IMR-90 (cell line): ENCODE data around the gene FSD1. TPM values are rescaled to one million over a fixed set of nuclear protein-coding genes. Genes with fewer than 3 reads are reported as not detected.

ENCODE experiments used
- ATAC-seq: fragments of 200-7000 bp; cut with Tn5 transposase; 2 replicates; pipeline ENCODE4 v1.9.1; 2020; ENCODE audit warnings: low read depth, mild to moderate bottlenecking, moderate library complexity
- BruUV-seq: library from RNA; stranded (reverse); fragments of 400-500 nt; replicated peaks from 2 replicates; lab custom pipeline; 2021; lab: Mats Ljungman, UMichigan
- CTCF ChIA-PET: fragments of 300-600 bp; formaldehyde crosslinking; extraction: SDS; loops from one replicate; lab custom pipeline; 2021; ENCODE audit warnings: antibody characterized with exemption; lab: Yijun Ruan, JAX
- POLR2A ChIA-PET: fragments of 300-600 bp; sonication (Branson Sonifier 250); formaldehyde crosslinking; loops from one replicate; lab custom pipeline; 2022; ENCODE audit warnings: antibody characterized with exemption; ENCODE audit not compliant: unreplicated experiment; lab: Charles Lee
- DNase-seq: peaks from one replicate; pipeline ENCODE4 v3.0.0; 2013
- H2AFZ ChIP-seq: replicated peaks from 2 replicates; pipeline ENCODE3; 2013; ENCODE audit warnings: low read length, mild to moderate bottlenecking; ENCODE audit not compliant: poor library complexity
- H2AK5ac ChIP-seq: 2 replicates; pipeline ENCODE4 v1.6.1; 2013; ENCODE audit warnings: low read depth, low read length, inconsistent platforms
- H2AK9ac ChIP-seq: replicated peaks from 2 replicates; pipeline ENCODE3; 2013; ENCODE audit warnings: mild to moderate bottlenecking, low read depth, low read length, moderate library complexity; ENCODE audit not compliant: poor library complexity
- H2BK120ac ChIP-seq: 2 replicates; pipeline ENCODE4 v1.6.1; 2013; ENCODE audit warnings: low read depth, low read length, inconsistent platforms
- H2BK15ac ChIP-seq: 3 replicates; pipeline ENCODE4 v1.6.1; 2013; ENCODE audit warnings: low read depth, low read length, inconsistent platforms
- H2BK20ac ChIP-seq: 2 replicates; pipeline ENCODE4 v1.6.1; 2013; ENCODE audit warnings: low read depth, mild to moderate bottlenecking, inconsistent platforms, low read length, moderate library complexity
- H2BK5ac ChIP-seq: 2 replicates; pipeline ENCODE4 v1.6.1; 2013; ENCODE audit warnings: mild to moderate bottlenecking, low read depth, low read length, inconsistent platforms; ENCODE audit not compliant: poor library complexity, severe bottlenecking
- H3K14ac ChIP-seq: replicated peaks from 2 replicates; pipeline ENCODE4 v1.6.1; 2013; ENCODE audit warnings: low read depth, low read length, inconsistent platforms
- H3K18ac ChIP-seq: 2 replicates; pipeline ENCODE4 v1.6.1; 2013; ENCODE audit warnings: low read depth, low read length, control low read depth
- H3K23ac ChIP-seq: 2 replicates; pipeline ENCODE4 v1.6.1; 2013; ENCODE audit warnings: low read depth, low read length, inconsistent platforms
- H3K27ac ChIP-seq: 2 replicates; pipeline ENCODE4 v1.5.1; 2013; ENCODE audit warnings: mild to moderate bottlenecking, control low read depth, low read length; ENCODE audit not compliant: insufficient read depth
- H3K27me3 ChIP-seq: 2 replicates; pipeline ENCODE4 v1.6.1; 2013; ENCODE audit warnings: low read length; ENCODE audit not compliant: control insufficient read depth, insufficient read depth
- H3K36me3 ChIP-seq: 2 replicates; pipeline ENCODE4 v1.6.1; 2013; ENCODE audit warnings: low read length, mixed read lengths; ENCODE audit not compliant: control insufficient read depth, insufficient read depth
- H3K4ac ChIP-seq: 2 replicates; pipeline ENCODE4 v1.6.1; 2013; ENCODE audit warnings: low read depth, low read length, inconsistent platforms
- H3K4me1 ChIP-seq: 2 replicates; pipeline ENCODE4 v1.6.1; 2013; ENCODE audit warnings: low read length, mixed read lengths; ENCODE audit not compliant: control insufficient read depth, insufficient read depth
- H3K4me2 ChIP-seq: 2 replicates; pipeline ENCODE4 v1.6.1; 2013; ENCODE audit warnings: low read depth, mild to moderate bottlenecking, control low read depth, low read length, moderate library complexity
- H3K4me3 ChIP-seq: 2 replicates; pipeline ENCODE4 v1.5.1; 2013; ENCODE audit warnings: low read depth, mild to moderate bottlenecking, control low read depth, low read length, moderate library complexity; ENCODE audit not compliant: insufficient read depth
- H3K56ac ChIP-seq: 2 replicates; pipeline ENCODE4 v1.6.1; 2013; ENCODE audit warnings: low read length, inconsistent platforms; ENCODE audit not compliant: insufficient read depth; ENCODE audit errors: extremely low read depth
- H3K79me1 ChIP-seq, 2 experiments: 2 replicates each; pipeline ENCODE4 v1.6.1; 2013; ENCODE audit warnings: low read length in 2 of 2, inconsistent platforms in 1 of 2, low read depth in 1 of 2
- H3K9ac ChIP-seq: 2 replicates; pipeline ENCODE4 v1.6.1; 2013; ENCODE audit warnings: low read depth, low read length, control low read depth
- H3K9me1 ChIP-seq: 2 replicates; pipeline ENCODE4 v1.6.1; 2013; ENCODE audit warnings: low read length, inconsistent platforms; ENCODE audit not compliant: insufficient read depth
- H3K9me3 ChIP-seq: 2 replicates; pipeline ENCODE4 v1.6.1; 2013; ENCODE audit warnings: low read length; ENCODE audit not compliant: control insufficient read depth, insufficient read depth
- H4K20me1 ChIP-seq: 2 replicates; pipeline ENCODE4 v1.6.1; 2013; ENCODE audit warnings: low read length, inconsistent platforms; ENCODE audit not compliant: insufficient read depth
- H4K5ac ChIP-seq: 2 replicates; pipeline ENCODE4 v1.6.1; 2013; ENCODE audit warnings: mild to moderate bottlenecking, low read depth, low read length, control low read depth
- H4K8ac ChIP-seq, 2 experiments: 2 replicates each; pipeline ENCODE4 v1.6.1; 2013; ENCODE audit warnings: low read depth in 2 of 2, low read length in 2 of 2, control low read depth in 1 of 2, inconsistent platforms in 1 of 2
- H4K91ac ChIP-seq: 2 replicates; pipeline ENCODE4 v1.6.1; 2013; ENCODE audit warnings: low read depth, low read length, inconsistent platforms; ENCODE audit not compliant: insufficient read depth
- BHLHE40 ChIP-seq: fragments of 150-350 bp; IDR thresholded peaks from 2 replicates; pipeline ENCODE4 v1.6.1; 2016; ENCODE audit warnings: mild to moderate bottlenecking, low read depth, low read length
- CEBPB ChIP-seq: IDR thresholded peaks from 2 replicates; pipeline ENCODE4 v1.6.1; 2012; ENCODE audit warnings: low read depth, low read length, improper control_type of control experiment
- CHD1 ChIP-seq: IDR thresholded peaks from 2 replicates; pipeline ENCODE4 v1.6.1; 2012; ENCODE audit warnings: low read depth, low read length, improper control_type of control experiment
- CTCF ChIP-seq: conservative IDR thresholded peaks from 2 replicates; pipeline ENCODE4 v1.5.1; 2012; ENCODE audit warnings: mild to moderate bottlenecking, low read depth, low read length, improper control_type of control experiment
- ELK1 ChIP-seq: fragments of 150-350 bp; IDR thresholded peaks from 2 replicates; pipeline ENCODE4 v1.6.1; 2016; ENCODE audit warnings: low read depth, mild to moderate bottlenecking, low read length, moderate library complexity, borderline replicate concordance
- FOS ChIP-seq: fragments of 150-350 bp; IDR thresholded peaks from 2 replicates; pipeline ENCODE4 v1.6.1; 2016; ENCODE audit warnings: low read depth, low read length
- MAFK ChIP-seq: IDR thresholded peaks from 2 replicates; pipeline ENCODE4 v1.6.1; 2012; ENCODE audit warnings: low read depth, low read length, improper control_type of control experiment
- MAZ ChIP-seq: IDR thresholded peaks from 2 replicates; pipeline ENCODE4 v1.6.1; 2012; ENCODE audit warnings: low read depth, mild to moderate bottlenecking, low read length, improper control_type of control experiment, moderate library complexity, borderline replicate concordance
- MXI1 ChIP-seq: IDR thresholded peaks from 2 replicates; pipeline ENCODE4 v1.6.1; 2012; ENCODE audit warnings: low read depth, mild to moderate bottlenecking, low read length, moderate library complexity, borderline replicate concordance
- NFE2L2 ChIP-seq: fragments of 150-350 bp; IDR thresholded peaks from 2 replicates; pipeline ENCODE4 v1.6.1; 2016; ENCODE audit warnings: low read depth, mild to moderate bottlenecking, low read length
- POLR2A ChIP-seq: IDR thresholded peaks from 2 replicates; pipeline ENCODE4 v1.6.1; 2012; ENCODE audit warnings: mild to moderate bottlenecking, low read depth, low read length
- RAD21 ChIP-seq: IDR thresholded peaks from 2 replicates; pipeline ENCODE4 v1.6.1; 2012; ENCODE audit warnings: low read length, improper control_type of control experiment
- RCOR1 ChIP-seq: IDR thresholded peaks from 2 replicates; pipeline ENCODE4 v1.6.1; 2012; ENCODE audit warnings: mild to moderate bottlenecking, low read length, improper control_type of control experiment; ENCODE audit not compliant: insufficient replicate concordance
- RFX5 ChIP-seq: IDR thresholded peaks from 2 replicates; pipeline ENCODE4 v1.8.0; 2012; ENCODE audit warnings: low read depth, mild to moderate bottlenecking, low read length, moderate library complexity
- SMC3 ChIP-seq: fragments of 150-350 bp; IDR thresholded peaks from 2 replicates; pipeline ENCODE4 v1.6.1; 2016; ENCODE audit warnings: low read depth, mild to moderate bottlenecking, antibody characterized with exemption, low read length, moderate library complexity
- USF2 ChIP-seq: fragments of 150-350 bp; IDR thresholded peaks from 2 replicates; pipeline ENCODE4 v1.6.1; 2017; ENCODE audit warnings: mild to moderate bottlenecking, antibody characterized with exemption, low read length, low read depth
- WGBS, 2 experiments: methylation state at CpG; one replicate each; pipeline versions ENCODE4 v1.1.5 to v1.1.7; 2013; ENCODE audit warnings: missing lambda C conversion rate in 2 of 2; ENCODE audit not compliant: insufficient read length in 1 of 2; ENCODE audit errors: extremely low coverage in 2 of 2; 5-methylcytosine and 5-hydroxymethylcytosine counted together
- dilution Hi-C: fragments of 300-500 bp; cut with HindIII; formaldehyde crosslinking; loops from one replicate; pipeline ENCODE4 v1.14.3; 2018; ENCODE audit warnings: low sequenced_read_pairs; ENCODE audit not compliant: unreplicated experiment
- in situ Hi-C: fragments of 300-500 bp; cut with MboI; formaldehyde crosslinking; loops from 3 replicates; pipeline ENCODE4 v1.14.3; 2019; ENCODE audit warnings: low sequenced_read_pairs, inconsistent platforms, mixed read lengths
- intact Hi-C: fragments of 100-400 bp; cut with micrococcal nuclease; formaldehyde crosslinking; loops from 2 replicates; pipeline ENCODE4 v1.10.0; 2022
- polyA plus RNA-seq, 3 experiments: library from polyadenylated mRNA; depleted of rRNA; stranded (reverse); fragments of >200 nt; gene quantifications; 2 replicates each; pipeline ENCODE4 v1.2.3, GENCODE V29; 2012; ENCODE audit warnings: low replicate concordance in 1 of 3
- total RNA-seq: library from RNA; depleted of rRNA; stranded (reverse); fragments of >200 nt; gene quantifications from 2 replicates; pipeline ENCODE4 v1.2.3, GENCODE V29; 2012

Gene FSD1
- total and polyA plus RNA-seq, 2 of the 4 experiments (the other 2 are of a cell fraction) = 17.4 to 24.4 TPM

- Histone ChIP-seq H3K4ac (no peak overlapping the region), H4K5ac (no peak overlapping the region), H2AFZ (peak overlapping the region; percentile 32), H3K4me2 (no peak overlapping the region), H3K27me3 (no peaks in the 10 kb centered on the region), H2BK120ac (no peak overlapping the region), H3K4me3 (no peak overlapping the region), H3K79me1 (no peaks in the 10 kb centered on the region; a peak in 1 of 4 replicates), H3K9ac (no peak overlapping the region), H3K56ac (no peak overlapping the region), H2BK15ac (no peak overlapping the region), H4K20me1 (no peaks in the 10 kb centered on the region), H3K27ac (no peak overlapping the region), H3K18ac (no peak overlapping the region), H3K36me3 (no peaks in the 10 kb centered on the region; the same call in 1 of the 2 replicates), H2AK9ac (peak overlapping the region; percentile 16), H2BK5ac (no peak overlapping the region), H3K23ac (no peak overlapping the region), H3K4me1 (no peaks in the 10 kb centered on the region), H2BK20ac (no peak overlapping the region), H4K8ac (no peak overlapping the region), H2AK5ac (no peak overlapping the region), H3K9me1 (no peaks in the 10 kb centered on the region), H3K9me3 (peaks cover 3% of the 10 kb centered on the region; the same call in 1 of the 2 replicates), H3K14ac (no peak overlapping the region), H4K91ac (no peak overlapping the region)
- dilution Hi-C loops = no loop called here
- ATAC-seq = no peak
- DNase-seq = no peak
- TF ChIP-seq RFX5 = no peak
- no peak for TF ChIP-seq MXI1
- TF ChIP-seq CTCF = no peak
- no peak for TF ChIP-seq POLR2A
- no peak for TF ChIP-seq CEBPB
- no peak for TF ChIP-seq RCOR1
- no peak for TF ChIP-seq FOS
- TF ChIP-seq BHLHE40 = no peak
- TF ChIP-seq RAD21 = no peak
- no peak for TF ChIP-seq NFE2L2
- TF ChIP-seq SMC3 = no peak
- no peak for TF ChIP-seq ELK1
- TF ChIP-seq CHD1 = no peak
- no peak for TF ChIP-seq MAFK
- no peak for TF ChIP-seq USF2
- no peak for TF ChIP-seq MAZ
- in situ Hi-C loops = no loop called here
- 100% methylated on average over 1 of the region's 7 CpGs; no CpG with 5 or more reads in 1 of the 2 experiments for WGBS, 2 experiments
- intact Hi-C loops = no loop called here
- no TSS peak for BruUV-seq
- CTCF ChIA-PET = no interaction called here
- POLR2A ChIA-PET = no interaction called here
These were observed 14.1 kb downstream of the FSD1 start for GRCh38 chr19:4318460-4318859.
